Astrocyte of the spinal cord (primary cell): ENCODE measurements around the gene NSMCE4A.
"Not testable (repeated sequence)": the region's sequence is repeated elsewhere in the genome, so short reads cannot be mapped to it uniquely, and the experiment has no call there.

Experiments used
- DNase-seq: peaks from one replicate; pipeline ENCODE4 v3.0.0; 2011; ENCODE audit warnings: low read depth, low spot score
- H3K4me3 ChIP-seq: 2 replicates; pipeline ENCODE4 v1.5.1; 2011; ENCODE audit warnings: low read depth, mild to moderate bottlenecking, low read length, moderate library complexity
- CTCF ChIP-seq: IDR thresholded peaks from 2 replicates; pipeline ENCODE4 v1.5.1; 2012; ENCODE audit warnings: low read depth, mild to moderate bottlenecking, low read length, inconsistent platforms
- in situ Hi-C: cut with HindIII; loops from 2 replicates; pipeline ENCODE4 v1.10.0; 2017; ENCODE audit warnings: low sequenced_read_pairs

The NSMCE4A gene

GRCh38 chr10:121974535-121975294 is at the start of gene NSMCE4A:
NSMCE4A (minus strand) TSS chr10:121975217; CDS start chr10:121975165, 52 bp downstream.
- in situ Hi-C loops: no loop called here
- peak within 1 kb of the TSS; percentile 55 for H3K4me3 ChIP-seq
- no peak for TF ChIP-seq CTCF
- peak; percentile 69 for DNase-seq

GRCh38 chr10:122023257-122023656 is 48.2 kb upstream of the NSMCE4A start:
- in situ Hi-C loops, DNase-seq, H3K4me3 ChIP-seq: not testable (repeated sequence)

GRCh38 chr10:122022276-122022675 is 47.3 kb upstream of the NSMCE4A start:
- no peak for DNase-seq
- in situ Hi-C loops: no loop called here
- H3K4me3 ChIP-seq: no peak overlapping the region

GRCh38 chr10:122021828-122022227 is 46.8 kb upstream of the NSMCE4A start:
- no peak overlapping the region for H3K4me3 ChIP-seq
- DNase-seq: no peak
- in situ Hi-C loops: no loop called here
- TF ChIP-seq CTCF: no peak

More at GRCh38 chr10:122022276-122022675, 47.3 kb upstream of the NSMCE4A start:
- TF ChIP-seq CTCF: no peak

GRCh38 chr10:122021379-122021778 is 46.4 kb upstream of the NSMCE4A start:
- DNase-seq: peak; percentile 8
- no peak overlapping the region for H3K4me3 ChIP-seq
- in situ Hi-C loops: no loop called here
- no peak for TF ChIP-seq CTCF

GRCh38 chr10:122020226-122020625 is 45.2 kb upstream of the NSMCE4A start:
- no peak for DNase-seq
- no peak overlapping the region for H3K4me3 ChIP-seq
- no peak for TF ChIP-seq CTCF
- in situ Hi-C loops: no loop called here

- in situ Hi-C loops: no loop called here
- no peak for DNase-seq
- no peak for TF ChIP-seq CTCF
- H3K4me3 ChIP-seq: no peak overlapping the region
These were observed 44.5 kb upstream of the NSMCE4A start for GRCh38 chr10:122019414-122019975.
